K562 (cell line): ENCODE measurements around the gene HIPK2. TPM values are rescaled to one million over a fixed set of nuclear protein-coding genes. Genes with fewer than 3 reads are reported as not detected.

Source experiments
- ASH1L ChIP-seq: fragments of 450-650 bp; IDR thresholded peaks from 2 replicates; pipeline ENCODE4 v1.6.1; 2018; ENCODE audit warnings: borderline replicate concordance, mild to moderate bottlenecking, low read depth; ENCODE audit not compliant: partially characterized antibody
- EZH2 ChIP-seq: IDR thresholded peaks from 2 replicates; pipeline ENCODE4 v1.6.1; 2012; ENCODE audit warnings: low read depth, mild to moderate bottlenecking, inconsistent platforms, low read length, borderline replicate concordance
- HCFC1 ChIP-seq: IDR thresholded peaks from 2 replicates; pipeline ENCODE4 v1.6.1; 2012; ENCODE audit warnings: low read depth, low read length, improper control_type of control experiment
- HOXB6 ChIP-seq: fragments of 250-450 bp; sonication (Bioruptor Pico); IDR thresholded peaks from 2 replicates; pipeline ENCODE4 v1.5.1; 2022; ENCODE audit warnings: mild to moderate bottlenecking, borderline replicate concordance
- IRF9 ChIP-seq: fragments of 450-650 bp; IDR thresholded peaks from 2 replicates; pipeline ENCODE4 v1.6.1; 2016; ENCODE audit warnings: missing biosample characterization, missing genetic modification characterization
- LCOR ChIP-seq: sonication (generic); formaldehyde crosslinking; IDR thresholded peaks from 2 replicates; pipeline ENCODE4 v1.8.0; 2022; ENCODE audit warnings: mild to moderate bottlenecking, missing genetic modification reagents
- MAX ChIP-seq: sonication (generic); formaldehyde crosslinking; IDR thresholded peaks from 2 replicates; pipeline ENCODE4 v1.9.0; 2022; ENCODE audit warnings: mild to moderate bottlenecking, missing genetic modification reagents
- MIER1 ChIP-seq: fragments of 450-650 bp; IDR thresholded peaks from 2 replicates; pipeline ENCODE4 v1.6.1; 2016; ENCODE audit warnings: antibody characterized with exemption, mild to moderate bottlenecking, low read depth
- NCOA6 ChIP-seq: fragments of 450-650 bp; IDR thresholded peaks from 2 replicates; pipeline ENCODE4 v1.6.1; 2017; ENCODE audit warnings: mild to moderate bottlenecking
- NR2C2 ChIP-seq, 2 experiments: fragments of 200-800 bp in 1 of 2; sonication (Bioruptor generic) in 1 of 2; sonication (generic) in 1 of 2; formaldehyde crosslinking in 1 of 2; IDR thresholded peaks; 2 replicates each; pipeline versions ENCODE4 v1.6.1 to v1.8.0; 2016 to 2022; ENCODE audit warnings: mild to moderate bottlenecking in 1 of 2, missing compliant biosample characterization in 1 of 2, missing genetic modification characterization in 1 of 2, missing genetic modification reagents in 1 of 2
- NR3C1 ChIP-seq: sonication (generic); formaldehyde crosslinking; IDR thresholded peaks from 2 replicates; pipeline ENCODE4 v1.8.1; 2022; ENCODE audit warnings: missing genetic modification reagents
- SAP30 ChIP-seq: fragments of 200-600 bp; sonication (generic); IDR thresholded peaks from 2 replicates; pipeline ENCODE4 v1.6.1; 2012; ENCODE audit warnings: borderline replicate concordance, low read depth, mild to moderate bottlenecking, moderate library complexity, low read length, control low read depth, inconsistent platforms; ENCODE audit not compliant: insufficient read depth, poor library complexity, severe bottlenecking
- SLC30A9 ChIP-seq: fragments of 250-450 bp; sonication (Bioruptor Pico); IDR thresholded peaks from 2 replicates; pipeline ENCODE4 v1.8.0; 2022; ENCODE audit warnings: mild to moderate bottlenecking, moderate library complexity
- TBP ChIP-seq: optimal IDR thresholded peaks from 2 replicates; pipeline ENCODE3; 2011; ENCODE audit warnings: low read depth, low read length, improper control_type of control experiment
- TCFL5 ChIP-seq: fragments of 250-450 bp; sonication (Bioruptor Pico); conservative IDR thresholded peaks from 2 replicates; pipeline ENCODE4 v1.6.1; 2021; ENCODE audit warnings: mild to moderate bottlenecking, moderate library complexity, matching md5 sums
- TFAP4 ChIP-seq: sonication (generic); formaldehyde crosslinking; IDR thresholded peaks from 2 replicates; pipeline ENCODE4 v1.8.0; 2022; ENCODE audit warnings: missing genetic modification reagents, mild to moderate bottlenecking, moderate library complexity, borderline replicate concordance
- ZBTB17 ChIP-seq: fragments of 450-650 bp; formaldehyde crosslinking; IDR thresholded peaks from 2 replicates; pipeline ENCODE4 v1.4.0; 2020; ENCODE audit warnings: mild to moderate bottlenecking
- ZNF518B ChIP-seq: fragments of 250-450 bp; sonication (Bioruptor Pico); IDR thresholded peaks from 2 replicates; pipeline ENCODE4 v1.5.0; 2021; ENCODE audit warnings: mild to moderate bottlenecking, moderate library complexity
- ZNF551 ChIP-seq: fragments of 250-450 bp; sonication (Bioruptor Pico); IDR thresholded peaks from 2 replicates; pipeline ENCODE4 v1.5.0; 2021; ENCODE audit warnings: mild to moderate bottlenecking, moderate library complexity
- ZNF696 ChIP-seq: fragments of 250-450 bp; sonication (Bioruptor Pico); conservative IDR thresholded peaks from 2 replicates; pipeline ENCODE4 v1.4.0; 2020; ENCODE audit warnings: mild to moderate bottlenecking, moderate library complexity
- ZSCAN32 ChIP-seq: fragments of 450-650 bp; formaldehyde crosslinking; IDR thresholded peaks from 2 replicates; pipeline ENCODE4 v1.4.0; 2020; ENCODE audit warnings: mild to moderate bottlenecking, moderate library complexity
- polyA plus RNA-seq, 8 experiments: library from polyadenylated mRNA; depleted of rRNA in 4 of 8; stranded (reverse) in 5 of 8; unstranded in 3 of 8; fragments of >200 nt; fragmentation: Nextera tagmentation in 2 of 8; fragmentation: Illumina TruSeq in 1 of 8; extraction: Ambion mirVana in 2 of 8; extraction: Trizol in 1 of 8; gene quantifications; 2 replicates each; pipeline versions ENCODE4 v1.2.1 to v1.2.3, GENCODE V29; 2011 to 2014; ENCODE audit warnings: inconsistent platforms in 1 of 8, missing spikeins in 1 of 8
- total RNA-seq, 7 experiments: library from RNA; depleted of rRNA in 6 of 7; stranded (reverse); fragments of >200 nt in 6 of 7; fragmentation: Illumina TruSeq in 2 of 7; extraction: Trizol in 2 of 7; gene quantifications; 2 replicates each; pipeline versions ENCODE4 v1.2.1 to v1.2.3, GENCODE V29; 2011 to 2021; ENCODE audit warnings: low replicate concordance in 1 of 7
- TF ChIP-seq, protein P1 (sequence below): fragments of 250-450 bp; sonication (Bioruptor Pico); IDR thresholded peaks from 2 replicates; pipeline ENCODE4 v1.6.1; 2021; ENCODE audit warnings: mild to moderate bottlenecking

Gene HIPK2
- total and polyA plus RNA-seq, 9 of the 15 experiments (the other 6 are each of a cell fraction or from before 2014, with no cell fraction given), result 0.69 to 19.8 (median 5.1) TPM

DNA sequence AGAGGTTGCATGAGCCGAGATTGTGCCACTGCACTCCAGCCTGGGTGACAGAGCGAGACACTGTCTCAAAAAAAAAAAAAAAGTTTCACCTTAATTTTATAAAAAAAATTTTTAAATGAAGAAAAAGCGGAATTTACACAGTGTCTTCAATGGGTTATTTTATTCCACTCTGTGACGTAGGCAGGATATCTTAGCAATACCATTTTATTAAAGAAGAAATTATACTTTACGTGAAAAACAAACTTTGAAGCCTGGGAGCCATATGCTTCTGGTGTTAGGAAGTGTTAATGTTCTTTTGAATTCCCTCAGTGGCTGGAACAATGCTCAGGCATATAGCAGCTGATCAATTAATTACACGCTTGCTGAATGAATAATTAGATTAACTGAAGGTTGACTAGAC, 176.6 kb downstream of the HIPK2 start (continued):
- TF ChIP-seq MAX (CRISPR knock-in tag) (no peak), ASH1L (no peak), ZBTB17 (CRISPR knock-in tag) (no peak), EZH2 (no peak), MIER1 (no peak), TBP (no peak), NR3C1 (CRISPR knock-in tag) (no peak), TCFL5 (CRISPR knock-in tag) (no peak), NR2C2 (CRISPR knock-in tag; IDR thresholded peaks at IDR 0.05) (no peak), NR2C2 (tag; IDR thresholded peaks at IDR 0.05) (no peak), HCFC1 (no peak), ZNF696 (no peak), SAP30 (no peak), HOXB6 (CRISPR knock-in tag) (peak; percentile 29; the same call in 1 of the 2 replicates), SLC30A9 (CRISPR knock-in tag) (peak; percentile 63; the same call in 1 of the 2 replicates), ZNF551 (CRISPR knock-in tag) (no peak), ZNF518B (CRISPR knock-in tag) (no peak), LCOR (CRISPR knock-in tag) (no peak), TFAP4 (no peak), NCOA6 (no peak), ZSCAN32 (CRISPR knock-in tag) (no peak), IRF9 (no peak)
- TF ChIP-seq, protein P1, sequence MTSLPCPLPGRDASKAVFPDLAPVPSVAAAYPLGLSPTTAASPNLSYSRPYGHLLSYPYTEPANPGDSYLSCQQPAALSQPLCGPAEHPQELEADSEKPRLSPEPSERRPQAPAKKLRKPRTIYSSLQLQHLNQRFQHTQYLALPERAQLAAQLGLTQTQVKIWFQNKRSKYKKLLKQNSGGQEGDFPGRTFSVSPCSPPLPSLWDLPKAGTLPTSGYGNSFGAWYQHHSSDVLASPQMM (CRISPR knock-in tag), result no peak
